RWPE1 (cell line): Measurements from ENCODE around the gene JAZF1.
A peak's percentile ranks its signal among the peaks of the same experiment; 100 is the strongest.

Experiments
- CTCF ChIA-PET: fragments of 350-600 bp; sonication (Branson Sonifier 250); formaldehyde crosslinking; extraction: SDS; loops from one replicate; lab custom pipeline; 2021; lab: Yijun Ruan, JAX
- POLR2A ChIA-PET: fragments of 400-600 bp; formaldehyde crosslinking; extraction: SDS; loops from one replicate; lab custom pipeline; 2020; ENCODE audit warnings: antibody characterized with exemption; ENCODE audit not compliant: low non-redundant PET; lab: Yijun Ruan, JAX
- DNase-seq: peaks from one replicate; pipeline ENCODE4 v3.0.0; 2012; ENCODE audit warnings: low spot score
- H3K27ac ChIP-seq: fragments of 450-650 bp; 2 replicates; pipeline ENCODE4 v1.5.1; 2017
- CTCF ChIP-seq: fragments of 450-650 bp; conservative IDR thresholded peaks from 2 replicates; pipeline ENCODE4 v1.5.1; 2017; ENCODE audit warnings: low read depth, mild to moderate bottlenecking

Gene JAZF1

GRCh38 chr7:28086198-28086597, 94.4 kb downstream of the JAZF1 start:
- DNase-seq, result no peak
- no peak overlapping the region for H3K27ac ChIP-seq
- ChIA-PET CTCF (interaction anchor here (1.2 to 2.2 kb wide), 3 partner anchors 8 to 12 kb away, joined by 3 to 6 read pairs (median 4); no protein-coding TSS in a partner anchor), POLR2A (no interaction called here)
- no peak for TF ChIP-seq CTCF

- ChIA-PET POLR2A (no interaction called here), CTCF (interaction anchor here (2.2 kb wide), 1 partner anchor 14 kb away, joined by 6 read pairs; no protein-coding TSS in a partner anchor)
- no peak for TF ChIP-seq CTCF
- peak overlapping the region; percentile 56 for H3K27ac ChIP-seq
- no peak for DNase-seq
Observed at GRCh38 chr7:28083998-28084985, 96.3 kb downstream of the JAZF1 start.

GRCh38 chr7:28083164-28083997, 97.2 kb downstream of the JAZF1 start:
- DNase-seq, result peak; percentile 45
- H3K27ac ChIP-seq, result peak overlapping the region; percentile 8; the same call in 1 of the 2 replicates
- ChIA-PET POLR2A (no interaction called here), CTCF (interaction anchor here (0.8 to 1.1 kb wide), 2 partner anchors 13 to 146 kb away, joined by 5 read pairs; no protein-coding TSS in a partner anchor)
- no peak for TF ChIP-seq CTCF

GRCh38 chr7:28082071-28082470, 98.5 kb downstream of the JAZF1 start:
- ChIA-PET POLR2A (no interaction called here), CTCF (interaction anchor here (0.6 to 1.1 kb wide), 2 partner anchors 15 to 556 kb away, joined by 3 to 5 read pairs; no protein-coding TSS in a partner anchor)
- no peak for TF ChIP-seq CTCF
- no peak for DNase-seq
- H3K27ac ChIP-seq, result no peak overlapping the region

DNA sequence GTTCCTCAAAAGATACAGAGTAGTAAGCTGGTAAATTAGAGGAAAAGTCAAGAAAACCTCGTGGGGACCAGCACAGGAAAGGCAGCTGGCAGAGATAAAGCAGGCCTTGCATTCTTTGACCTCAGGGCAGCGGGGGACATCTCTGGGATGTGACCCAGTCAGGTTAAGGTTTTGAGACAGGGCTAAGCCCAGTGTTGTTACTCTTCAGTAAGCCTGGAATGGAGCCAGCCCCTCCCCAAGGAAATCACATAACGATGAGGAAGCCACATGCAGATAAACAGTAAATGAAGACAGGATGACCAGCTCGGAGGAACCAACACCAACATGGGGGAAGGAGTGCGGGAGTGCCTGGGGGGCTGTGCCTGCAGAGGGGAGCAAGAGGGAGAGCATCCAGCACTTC, 99.6 kb downstream of the JAZF1 start:
- CTCF ChIA-PET, result interaction anchor here (0.7 to 2.0 kb wide), 3 partner anchors 13 to 160 kb away, joined by 3 to 5 read pairs (median 4); no protein-coding TSS in a partner anchor
- DNase-seq, result no peak
- no peak for TF ChIP-seq CTCF
- POLR2A ChIA-PET, result no interaction called here
- no peak overlapping the region for H3K27ac ChIP-seq
